Stomach smooth muscle (tissue), 2 donors: ENCODE measurements around the gene TMEM119.

Experiments used
- H3K27ac ChIP-seq: one replicate; pipeline ENCODE4 v1.7.0; 2013; ENCODE audit warnings: mild to moderate bottlenecking, low read length, inconsistent platforms
- H3K27me3 ChIP-seq, 2 donors: one replicate each; pipeline ENCODE4 v1.7.0; 2013; ENCODE audit warnings: low read length in 2 of 2; ENCODE audit not compliant: insufficient read depth in 2 of 2, control insufficient read depth in 1 of 2
- H3K36me3 ChIP-seq, 2 donors: one replicate each; pipeline ENCODE4 v1.7.0; 2013; ENCODE audit warnings: low read length in 2 of 2; ENCODE audit not compliant: control insufficient read depth in 2 of 2, insufficient read depth in 2 of 2
- H3K4me1 ChIP-seq: one replicate; pipeline ENCODE4 v1.7.0; 2013; ENCODE audit warnings: low read length; ENCODE audit not compliant: control insufficient read depth, insufficient read depth
- H3K4me3 ChIP-seq, 2 donors: one replicate each; pipeline ENCODE4 v1.7.0; 2013; ENCODE audit warnings: low read length in 2 of 2
- H3K9ac ChIP-seq, 2 donors: one replicate each; pipeline ENCODE4 v1.7.0; 2013; ENCODE audit warnings: low read length in 2 of 2, mild to moderate bottlenecking in 1 of 2
- H3K9me3 ChIP-seq, 2 donors: one replicate each; pipeline ENCODE4 v1.7.0; 2013; ENCODE audit warnings: low read length in 2 of 2; ENCODE audit not compliant: control insufficient read depth in 2 of 2
- donor health status: healthy.
- donor health status: Pancreatic carcinoma.

Gene TMEM119

GRCh38 chr12:108587826-108588225 is 10.1 kb downstream of the TMEM119 start:
- no peak overlapping the region for H3K4me3 ChIP-seq
- H3K9ac ChIP-seq, result no peak overlapping the region
- H3K36me3 ChIP-seq, result no peaks in the 10 kb centered on the region
- peaks cover 5% of the 10 kb centered on the region for H3K4me1 ChIP-seq
- H3K27me3 ChIP-seq, result peaks cover 2 to 8% of the 10 kb centered on the region in 2 donors
- no peaks in the 10 kb centered on the region for H3K9me3 ChIP-seq
- no peak overlapping the region for H3K27ac ChIP-seq

- peaks cover 5% of the 10 kb centered on the region for H3K4me1 ChIP-seq
- no peak overlapping the region for H3K27ac ChIP-seq
- H3K9ac ChIP-seq, result no peak overlapping the region
- H3K36me3 ChIP-seq, result no peaks in the 10 kb centered on the region
- no peak overlapping the region for H3K4me3 ChIP-seq
- peaks cover 5 to 8% of the 10 kb centered on the region in 2 donors for H3K27me3 ChIP-seq
- H3K9me3 ChIP-seq, result no peaks in the 10 kb centered on the region
These were observed 11.6 kb downstream of the TMEM119 start for GRCh38 chr12:108586306-108586705.

DNA sequence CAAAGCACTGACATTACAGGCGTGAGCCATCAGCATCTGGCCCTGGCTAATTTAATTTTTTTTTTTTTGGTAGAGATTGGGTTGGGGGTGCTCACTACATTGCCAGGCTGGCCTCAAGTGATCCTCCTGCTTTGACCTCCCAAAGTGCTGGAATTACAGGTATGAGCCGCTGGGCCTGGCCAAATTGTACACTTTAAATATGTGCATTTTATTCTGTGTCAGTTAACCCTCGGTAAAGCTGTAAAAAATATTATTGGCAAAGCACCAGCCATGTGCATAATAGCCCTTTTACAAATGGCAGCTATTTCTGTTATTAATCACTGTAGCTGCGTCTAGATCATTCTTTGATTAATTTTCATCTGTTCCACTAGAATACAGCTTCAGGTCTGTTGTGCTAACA is 12.0 kb downstream of the TMEM119 start:
- Histone ChIP-seq H3K27ac (no peak overlapping the region), H3K27me3 (peaks cover 5 to 8% of the 10 kb centered on the region in 2 donors), H3K4me3 (no peak overlapping the region), H3K36me3 (no peaks in the 10 kb centered on the region), H3K9me3 (no peaks in the 10 kb centered on the region), H3K9ac (no peak overlapping the region), H3K4me1 (peaks cover 5% of the 10 kb centered on the region)

DNA sequence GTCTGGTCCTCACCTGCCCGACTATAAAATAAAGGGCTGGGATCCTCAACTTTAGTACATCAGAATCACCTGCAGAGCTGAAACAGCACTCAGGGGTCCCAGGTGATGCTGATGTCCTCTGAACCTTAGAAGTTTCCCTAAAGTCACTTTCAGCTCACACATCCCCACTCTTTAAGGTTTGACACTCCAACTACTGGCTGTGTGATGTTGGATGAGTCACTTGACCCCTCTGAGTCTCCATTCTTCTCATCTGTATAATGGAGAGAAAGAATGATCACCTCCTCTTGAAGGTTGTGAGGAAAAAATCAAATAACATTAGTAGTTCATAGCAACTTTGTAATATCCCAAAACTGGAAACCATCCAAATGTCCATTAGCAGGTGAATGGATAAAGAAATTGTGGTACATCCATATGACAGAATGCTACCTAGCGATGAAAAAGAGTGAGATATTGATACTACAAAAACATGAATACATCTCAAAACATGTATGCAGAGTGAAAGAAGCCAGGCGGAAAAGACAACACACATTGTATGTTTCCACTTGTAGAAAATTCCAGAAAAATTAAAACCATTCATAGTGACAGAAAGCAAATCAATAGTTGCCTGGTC is 13.3 kb downstream of the TMEM119 start:
- Histone ChIP-seq H3K4me3 (no peak overlapping the region), H3K4me1 (peaks cover 5% of the 10 kb centered on the region), H3K27ac (no peak overlapping the region), H3K36me3 (no peaks in the 10 kb centered on the region), H3K9ac (no peak overlapping the region), H3K9me3 (no peaks in the 10 kb centered on the region), H3K27me3 (peaks cover 5 to 7% of the 10 kb centered on the region in 2 donors)

GRCh38 chr12:108583991-108584390 is 13.9 kb downstream of the TMEM119 start:
- no peak overlapping the region for H3K9ac ChIP-seq
- H3K4me3 ChIP-seq, result no peak overlapping the region
- H3K36me3 ChIP-seq, result no peaks in the 10 kb centered on the region
- peaks cover 4 to 5% of the 10 kb centered on the region in 2 donors for H3K27me3 ChIP-seq
- H3K27ac ChIP-seq, result no peak overlapping the region
- no peaks in the 10 kb centered on the region for H3K9me3 ChIP-seq
- H3K4me1 ChIP-seq, result peaks cover under 1% of the 10 kb centered on the region

DNA sequence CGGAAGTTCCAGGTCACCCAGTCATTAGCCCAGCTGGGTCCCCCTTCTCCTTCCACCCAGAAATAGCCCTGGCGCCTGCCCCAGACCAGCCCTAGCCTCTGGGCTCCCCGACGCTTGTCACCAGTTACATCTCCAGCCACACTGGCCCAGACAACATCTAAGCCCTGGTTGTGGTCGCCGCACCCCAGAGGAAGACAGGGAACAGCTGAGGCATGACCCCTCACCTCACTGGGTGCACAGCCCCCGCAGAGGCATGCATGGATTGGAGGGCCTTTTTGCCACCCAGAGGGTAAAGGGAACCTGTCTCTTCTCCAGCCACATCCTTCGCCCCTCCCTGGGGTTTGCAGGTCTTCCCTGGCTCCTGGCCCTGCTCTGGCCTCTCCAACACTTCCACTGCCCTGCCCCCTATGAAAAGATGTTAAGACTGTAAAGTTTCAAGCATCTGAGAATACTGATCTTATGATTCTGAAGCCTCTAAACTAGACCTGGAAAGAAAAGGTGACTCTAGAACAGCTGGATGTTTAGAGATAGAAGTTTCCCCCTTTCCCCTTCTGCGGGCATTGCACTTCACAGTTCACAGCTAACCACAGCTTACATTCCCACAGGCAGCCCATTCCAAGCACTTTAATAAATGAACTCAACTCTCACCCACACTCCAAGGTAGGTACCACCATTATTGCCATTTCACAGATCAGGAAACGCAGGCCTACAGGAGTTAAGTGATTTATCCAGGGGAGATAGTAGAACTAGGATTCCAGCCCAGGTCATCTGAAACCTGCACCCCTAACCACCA is 14.7 kb downstream of the TMEM119 start:
- Histone ChIP-seq H3K9ac (no peak overlapping the region), H3K27me3 (peaks cover 3 to 5% of the 10 kb centered on the region in 2 donors), H3K27ac (no peak overlapping the region), H3K4me1 (no peaks in the 10 kb centered on the region), H3K36me3 (no peaks in the 10 kb centered on the region), H3K9me3 (no peaks in the 10 kb centered on the region), H3K4me3 (no peak overlapping the region)

- H3K27ac ChIP-seq, result no peak overlapping the region
- no peaks in the 10 kb centered on the region for H3K4me1 ChIP-seq
- no peaks in the 10 kb centered on the region for H3K36me3 ChIP-seq
- no peak overlapping the region for H3K4me3 ChIP-seq
- no peak overlapping the region for H3K9ac ChIP-seq
- H3K27me3 ChIP-seq, result peaks cover 0 to 5% of the 10 kb centered on the region in 2 donors
- no peaks in the 10 kb centered on the region for H3K9me3 ChIP-seq
These were observed 15.4 kb downstream of the TMEM119 start for GRCh38 chr12:108582509-108582908.

GRCh38 chr12:108581311-108582227 is 16.3 kb downstream of the TMEM119 start:
- H3K4me3 ChIP-seq, result no peak overlapping the region
- no peak overlapping the region for H3K27ac ChIP-seq
- H3K4me1 ChIP-seq, result no peaks in the 10 kb centered on the region
- peaks cover 0 to 5% of the 10 kb centered on the region in 2 donors for H3K27me3 ChIP-seq
- H3K9ac ChIP-seq, result no peak overlapping the region
- no peaks in the 10 kb centered on the region for H3K36me3 ChIP-seq
- no peaks in the 10 kb centered on the region for H3K9me3 ChIP-seq

- no peak overlapping the region for H3K9ac ChIP-seq
- peaks cover 0 to 5% of the 10 kb centered on the region in 2 donors for H3K27me3 ChIP-seq
- no peaks in the 10 kb centered on the region for H3K4me1 ChIP-seq
- no peaks in the 10 kb centered on the region for H3K36me3 ChIP-seq
- H3K27ac ChIP-seq, result no peak overlapping the region
- no peak overlapping the region for H3K4me3 ChIP-seq
- no peaks in the 10 kb centered on the region for H3K9me3 ChIP-seq
These were observed 17.4 kb downstream of the TMEM119 start for GRCh38 chr12:108580531-108580930.

DNA sequence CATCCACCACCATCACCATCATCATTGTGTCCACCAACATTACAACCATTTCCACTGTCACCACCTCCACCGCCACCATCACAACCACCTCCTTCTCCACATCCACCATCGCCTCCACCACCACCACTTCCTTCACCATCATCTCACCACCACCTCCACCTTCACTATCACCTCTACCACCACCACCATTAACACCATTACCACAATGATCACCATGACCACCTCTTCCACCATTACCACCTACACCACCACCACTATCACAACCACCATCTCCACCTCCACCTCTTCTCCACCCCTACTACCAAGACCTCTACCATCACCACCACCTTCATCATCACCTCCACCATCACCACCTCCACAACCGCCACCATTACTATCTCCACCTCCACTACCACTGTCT is 19.1 kb downstream of the TMEM119 start:
- no peaks in the 10 kb centered on the region for H3K9me3 ChIP-seq
- H3K9ac ChIP-seq, result no peak overlapping the region
- no peak overlapping the region for H3K4me3 ChIP-seq
- peaks cover 0 to 5% of the 10 kb centered on the region in 2 donors for H3K27me3 ChIP-seq
- no peaks in the 10 kb centered on the region for H3K36me3 ChIP-seq
- no peaks in the 10 kb centered on the region for H3K4me1 ChIP-seq
- H3K27ac ChIP-seq, result no peak overlapping the region
